Measurements from ENCODE around the gene SMURF1. TPM values are rescaled to one million over a fixed set of nuclear protein-coding genes. Genes with fewer than 3 reads are reported as not detected.

SMURF1 gene
- total and polyA plus RNA-seq, 2 of the 8 experiments (the other 6 are each of a cell fraction or from before 2014, with no cell fraction given): 9.6 to 24.5 TPM

DNA sequence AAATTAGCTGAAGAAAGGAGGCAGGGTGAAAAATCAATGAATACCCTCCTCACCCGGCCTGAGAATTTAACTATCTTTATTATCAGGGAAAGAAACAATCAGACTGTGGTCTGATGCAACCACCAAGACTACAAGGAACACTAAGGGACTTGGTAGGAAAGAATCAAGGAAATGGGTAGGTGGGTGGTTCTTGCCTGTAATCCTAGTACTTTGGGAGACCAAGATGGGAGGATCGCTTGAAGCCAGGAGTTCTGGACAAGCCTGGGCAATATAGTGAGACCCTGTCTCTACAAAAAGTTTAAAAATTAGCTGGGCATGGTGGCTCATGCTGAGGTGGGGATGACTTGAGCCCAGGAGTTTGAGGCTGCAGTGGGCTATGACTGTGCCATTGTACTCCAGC, 12.6 kb downstream of the SMURF1 start:
- H3K23ac ChIP-seq (ENCODE audit: insufficient read length): no peak overlapping the region
- H3K27ac ChIP-seq (ENCODE audit: low read depth, low read length): no peak overlapping the region
- 88% methylated on average over 2 of the region's 2 CpGs; no CpG with 5 or more reads in 1 of the 2 experiments for WGBS, 2 experiments (ENCODE audit: extremely low coverage in 1 of 2, insufficient coverage in 1 of 2, insufficient read length in 1 of 2, insufficient replicate concordance in 2 of 2, low coverage in 1 of 2, low lambda C conversion rate in 2 of 2, missing lambda C conversion rate in 1 of 2)
- FAIRE-seq (no peak), DNase-seq (ENCODE audit: low read depth in 1 of 2, low spot score in 2 of 2) (no peak)
- no peak overlapping the region for H3K9ac ChIP-seq (replicated peaks in 1 of 4; ENCODE audit: extremely low read depth in 1 of 4, low read depth in 3 of 4, low read length in 3 of 4)
- H2BK120ac ChIP-seq (replicated peaks; ENCODE audit: low read depth, low read length): no peak overlapping the region
- H2AFZ ChIP-seq (ENCODE audit: low read length): no peak overlapping the region
- no peak overlapping the region for H2BK15ac ChIP-seq (ENCODE audit: low read length)
- ChIA-PET POLR2A (ENCODE audit: partially characterized antibody) (interaction anchor here (1.2 to 2.7 kb wide), 2 partner anchors 11 to 16 kb away, joined by 3 to 8 read pairs; no protein-coding TSS in a partner anchor), CTCF (ENCODE audit: partially characterized antibody) (interaction anchor here (0.6 to 1.5 kb wide), 2 partner anchors 11 to 1708 kb away, joined by 3 read pairs; no protein-coding TSS in a partner anchor)
- peaks cover 0 to 9% (median 1%) of the 10 kb centered on the region in 4 experiments; a peak in 1 of 7 replicates for H3K4me1 ChIP-seq (replicated peaks in 1 of 4; ENCODE audit: control insufficient read depth in 3 of 4, insufficient read depth in 4 of 4, low read length in 3 of 4)
- H2AK5ac ChIP-seq (ENCODE audit: low read depth, low read length): no peak overlapping the region
- peaks cover 13 to 98% of the 10 kb centered on the region in 2 experiments for H3K79me2 ChIP-seq (ENCODE audit: control insufficient read depth in 1 of 2, insufficient read depth in 2 of 2, low read length in 2 of 2)
- no peak overlapping the region for H4K5ac ChIP-seq (ENCODE audit: insufficient read length, low read depth, low read length)
- H2BK12ac ChIP-seq (ENCODE audit: low read depth, low read length): no peak overlapping the region
- no peak overlapping the region for H3K14ac ChIP-seq (ENCODE audit: insufficient read length)
- peaks cover 12% of the 10 kb centered on the region for H3K79me1 ChIP-seq (ENCODE audit: low read depth, low read length)
- H2BK20ac ChIP-seq (ENCODE audit: low read length): no peak overlapping the region
- no peaks in the 10 kb centered on the region for H3K27me3 ChIP-seq (replicated peaks in 1 of 4; ENCODE audit: control insufficient read depth in 3 of 4, extremely low read depth in 1 of 4, insufficient read depth in 3 of 4, low read length in 3 of 4)
- H3K36me3 ChIP-seq (ENCODE audit: control insufficient read depth in 2 of 4, insufficient read depth in 4 of 4, low read length in 3 of 4): peaks cover 0 to 2% (median 0%) of the 10 kb centered on the region in 4 experiments; a peak in 1 of 8 replicates
- no peak overlapping the region for H3K56ac ChIP-seq (replicated peaks; ENCODE audit: insufficient read length, low read depth, low read length)
- H3K18ac ChIP-seq (ENCODE audit: extremely low read depth, low read length): no peak overlapping the region
- no peaks in the 10 kb centered on the region; the same call in 1 of the 2 replicates for H3K23me2 ChIP-seq (ENCODE audit: low read depth, low read length)
- peaks cover 4 to 21% of the 10 kb centered on the region in 2 experiments for H4K20me1 ChIP-seq (replicated peaks in 1 of 2; ENCODE audit: control insufficient read depth in 1 of 2, insufficient read depth in 2 of 2, low read length in 2 of 2)
- H3K9me3 ChIP-seq (ENCODE audit: insufficient read depth in 2 of 2, low read depth in 1 of 2, low read length in 1 of 2): no peaks in the 10 kb centered on the region
- H4K8ac ChIP-seq (ENCODE audit: extremely low read depth, insufficient read depth, low read length): no peak overlapping the region
- H2BK5ac ChIP-seq (ENCODE audit: low read depth, low read length): no peak overlapping the region
- H3K4me3 ChIP-seq (ENCODE audit: extremely low read depth in 1 of 4, insufficient read depth in 2 of 4, low read depth in 3 of 4, low read length in 4 of 4): no peak overlapping the region
- H3K4me2 ChIP-seq (ENCODE audit: insufficient read depth in 1 of 2, low read depth in 2 of 2, low read length in 2 of 2): no peak overlapping the region
- no peak overlapping the region for H4K91ac ChIP-seq (replicated peaks; ENCODE audit: insufficient read length, low read length)
- H3K4ac ChIP-seq (replicated peaks; ENCODE audit: insufficient read length, low read depth, low read length): no peak overlapping the region
- no peak for TF ChIP-seq SIRT6 (IDR thresholded peaks at IDR 0.05; ENCODE audit: low read length)
- no peak for TF ChIP-seq YY1 (IDR thresholded peaks at IDR 0.05; ENCODE audit: low read depth, low read length)
- no peak for TF ChIP-seq ASH2L (IDR thresholded peaks at IDR 0.05; ENCODE audit: low read length)

All from H1 (cell line).